B cell (primary cell): ENCODE measurements around the gene GATM. TPM values are rescaled to one million over a fixed set of nuclear protein-coding genes. Genes with fewer than 3 reads are reported as not detected.

Experiments used
- ATAC-seq: fragments of 200-7000 bp; cut with Tn5 transposase; one replicate; pipeline ENCODE4 v1.10.0; 2021; ENCODE audit warnings: low read depth, mild to moderate bottlenecking, moderate number of reproducible peaks, moderate library complexity
- CTCF ChIA-PET: fragments of 350-600 bp; sonication (Branson Sonifier 250); formaldehyde crosslinking; loops from one replicate; lab custom pipeline; 2021; ENCODE audit warnings: antibody characterized with exemption, inconsistent platforms; lab: Charles Lee
- POLR2A ChIA-PET: fragments of 350-600 bp; sonication (Branson Sonifier 250); formaldehyde crosslinking; loops from one replicate; lab custom pipeline; 2021; ENCODE audit warnings: antibody characterized with exemption; lab: Charles Lee
- DNase-seq: peaks from one replicate; pipeline ENCODE4 v3.0.0; 2013
- H2AFZ ChIP-seq: 2 replicates; pipeline ENCODE4 v1.6.1; 2012; ENCODE audit warnings: mild to moderate bottlenecking, low read depth, low read length; ENCODE audit not compliant: insufficient read depth, poor library complexity, severe bottlenecking
- H3K27ac ChIP-seq, 2 donors: 1 replicate in 1 of 2; 2 replicates in 1 of 2; pipeline ENCODE4 v1.5.1; 2012 to 2013; ENCODE audit warnings: low read length in 2 of 2, mild to moderate bottlenecking in 2 of 2, moderate library complexity in 1 of 2
- H3K27me3 ChIP-seq, 4 experiments: fragments of 200-600 bp in 1 of 4; sonication (generic) in 1 of 4; replicated peaks in 1 of 4; 1 replicate in 2 of 4; 2 replicates in 2 of 4; pipeline versions ENCODE4 v1.6.1 to v1.7.0; 2013 to 2016; ENCODE audit warnings: low read length in 3 of 4, mild to moderate bottlenecking in 2 of 4, mixed read lengths in 1 of 4, moderate library complexity in 1 of 4; ENCODE audit not compliant: insufficient read depth in 4 of 4, control insufficient read depth in 3 of 4; ENCODE audit errors: control extremely low read depth in 1 of 4
- H3K36me3 ChIP-seq, 2 experiments: replicated peaks in 1 of 2; 1 replicate in 1 of 2; 2 replicates in 1 of 2; pipeline versions ENCODE4 v1.6.1 to v1.7.1; 2013; ENCODE audit warnings: low read length in 1 of 2; ENCODE audit not compliant: insufficient read depth in 2 of 2, control insufficient read depth in 1 of 2; ENCODE audit errors: control extremely low read depth in 1 of 2, extremely low read depth in 1 of 2
- H3K4me1 ChIP-seq, 2 donors: fragments of 200-600 bp in 1 of 2; sonication (generic) in 1 of 2; 1 replicate in 1 of 2; 2 replicates in 1 of 2; pipeline versions ENCODE4 v1.5.1 to v1.6.1; 2013 to 2017; ENCODE audit warnings: low read length in 2 of 2; ENCODE audit not compliant: control insufficient read depth in 2 of 2, insufficient read depth in 2 of 2
- H3K4me2 ChIP-seq: replicated peaks from 2 replicates; pipeline ENCODE3; 2012; ENCODE audit warnings: mild to moderate bottlenecking, low read depth, low read length; ENCODE audit not compliant: poor library complexity, severe bottlenecking
- H3K4me3 ChIP-seq, 5 experiments: fragments of 200-600 bp in 1 of 5; sonication (generic) in 1 of 5; 1 replicate in 3 of 5; 2 replicates in 2 of 5; pipeline versions ENCODE4 v1.5.1 to v1.7.0; 2011 to 2016; ENCODE audit warnings: low read length in 4 of 5, mild to moderate bottlenecking in 4 of 5, low read depth in 2 of 5, control low read depth in 1 of 5, moderate library complexity in 1 of 5; ENCODE audit not compliant: insufficient read depth in 1 of 5; ENCODE audit errors: control extremely low read depth in 1 of 5, extremely low read depth in 1 of 5
- H3K79me2 ChIP-seq: fragments of 200-600 bp; sonication (generic); one replicate; pipeline ENCODE4 v1.6.0; 2016; ENCODE audit warnings: low read length; ENCODE audit not compliant: control insufficient read depth, insufficient read depth
- H3K9ac ChIP-seq: fragments of 200-600 bp; sonication (generic); 2 replicates; pipeline ENCODE4 v1.6.1; 2017; ENCODE audit warnings: mild to moderate bottlenecking, low read length, moderate library complexity
- H3K9me3 ChIP-seq, 3 donors: one replicate each; pipeline versions ENCODE4 v1.6.1 to v1.7.1; 2013; ENCODE audit warnings: low read length in 2 of 3; ENCODE audit not compliant: control insufficient read depth in 2 of 3, insufficient read depth in 1 of 3; ENCODE audit errors: control extremely low read depth in 1 of 3
- H4K20me1 ChIP-seq: 2 replicates; pipeline ENCODE4 v1.6.0; 2012; ENCODE audit warnings: mild to moderate bottlenecking, low read length; ENCODE audit not compliant: insufficient read depth, control insufficient read depth, poor library complexity, severe bottlenecking
- H3K27ac Mint-ChIP-seq: one replicate; pipeline ENCODE4 v1.8.0; 2021; ENCODE audit warnings: mixed read lengths
- H3K27me3 Mint-ChIP-seq: one replicate; pipeline ENCODE4 v1.8.0; 2021; ENCODE audit warnings: mixed read lengths
- H3K4me1 Mint-ChIP-seq: one replicate; pipeline ENCODE4 v1.8.0; 2021; ENCODE audit warnings: mixed read lengths
- H3K4me3 Mint-ChIP-seq: one replicate; pipeline ENCODE4 v1.8.0; 2021; ENCODE audit warnings: mixed read lengths
- H3K9me3 Mint-ChIP-seq: one replicate; pipeline ENCODE4 v1.8.0; 2022; ENCODE audit warnings: mixed read lengths; ENCODE audit not compliant: insufficient read depth
- CTCF ChIP-seq: fragments of 200-600 bp; IDR thresholded peaks from one replicate; pipeline ENCODE4 v1.8.0; 2022; ENCODE audit warnings: antibody characterized with exemption, mild to moderate bottlenecking
- EZH2 ChIP-seq: IDR thresholded peaks from 2 replicates; pipeline ENCODE4 v1.6.1; 2012; ENCODE audit warnings: borderline replicate concordance, low read depth, mild to moderate bottlenecking, moderate library complexity, low read length; ENCODE audit not compliant: insufficient read depth, poor library complexity, severe bottlenecking
- WGBS: methylation state at CpG from one replicate; pipeline ENCODE4 v1.1.5; 2013; ENCODE audit warnings: missing lambda C conversion rate; ENCODE audit not compliant: insufficient coverage; 5-methylcytosine and 5-hydroxymethylcytosine counted together
- intact Hi-C: fragments of 100-400 bp; cut with micrococcal nuclease; formaldehyde crosslinking; loops from one replicate; pipeline ENCODE4 v1.10.0; 2022
- polyA plus RNA-seq: library from polyadenylated mRNA; depleted of rRNA; stranded (reverse); fragments of >200 nt; gene quantifications from 2 replicates; pipeline ENCODE4 v1.2.3, GENCODE V29; 2012
- total RNA-seq, 2 donors: library from RNA; stranded (reverse); fragments of 120-200 nt in 1 of 2; gene quantifications; 1 replicate in 1 of 2; 2 replicates in 1 of 2; pipeline versions ENCODE4 v1.2.3 to v1.2.4, GENCODE V29; 2013 to 2022

Gene GATM
- total and polyA plus RNA-seq, 2 donors (not counting 1 experiment from before 2014, with no cell fraction given): 9.6 to 18.2 TPM

- 100% methylated on average over 1 of the region's 3 CpGs for WGBS
- no peak overlapping the region for H3K4me3 ChIP-seq
- no peaks in the 10 kb centered on the region for H3K27me3 ChIP-seq
- ChIA-PET CTCF (no interaction called here), POLR2A (no interaction called here)
- H3K9ac ChIP-seq: no peak overlapping the region
- H3K27ac ChIP-seq: no peak overlapping the region
- no peak overlapping the region for H3K4me2 ChIP-seq
- Mint-ChIP-seq H3K9me3 (no peaks in the 10 kb centered on the region), H3K4me1 (no peaks in the 10 kb centered on the region), H3K4me3 (no peak overlapping the region), H3K27ac (no peak overlapping the region), H3K27me3 (peaks cover 11% of the 10 kb centered on the region)
- H3K4me1 ChIP-seq: no peaks in the 10 kb centered on the region
- no peaks in the 10 kb centered on the region for H4K20me1 ChIP-seq
- H3K36me3 ChIP-seq: no peaks in the 10 kb centered on the region
- ATAC-seq: no peak
- H3K79me2 ChIP-seq: no peaks in the 10 kb centered on the region
- H2AFZ ChIP-seq: no peak overlapping the region
- no peak for DNase-seq
- intact Hi-C loops: no loop called here
- TF ChIP-seq CTCF: no peak
- no peak for TF ChIP-seq EZH2
- H3K9me3 ChIP-seq: no peaks in the 10 kb centered on the region
Measured at GRCh38 chr15:45340429-45340828, 37.9 kb downstream of the GATM start.

- DNase-seq: no peak
- no peaks in the 10 kb centered on the region for H3K4me1 ChIP-seq
- H3K4me3 Mint-ChIP-seq: no peak overlapping the region
Measured at GRCh38 chr15:45338417-45338816, 39.9 kb downstream of the GATM start.

More at GRCh38 chr15:45338417-45338816, 39.9 kb downstream of the GATM start:
- TF ChIP-seq CTCF: no peak
- no peak for TF ChIP-seq EZH2
- Histone ChIP-seq H2AFZ (no peak overlapping the region), H3K36me3 (no peaks in the 10 kb centered on the region), H3K27me3 (no peaks in the 10 kb centered on the region), H3K9ac (no peak overlapping the region), H3K9me3 (no peaks in the 10 kb centered on the region), H4K20me1 (no peaks in the 10 kb centered on the region), H3K79me2 (no peaks in the 10 kb centered on the region), H3K27ac (no peak overlapping the region), H3K4me2 (no peak overlapping the region), H3K4me3 (no peak overlapping the region)
- no peak for ATAC-seq
- CTCF ChIA-PET: interaction anchor here (1.1 kb wide), 1 partner anchor 10 kb away, joined by 3 read pairs; no protein-coding TSS in a partner anchor
- no peaks in the 10 kb centered on the region for H3K4me1 Mint-ChIP-seq
- intact Hi-C loops: no loop called here
- H3K27ac Mint-ChIP-seq: no peak overlapping the region
- peaks cover 8% of the 10 kb centered on the region for H3K27me3 Mint-ChIP-seq
- WGBS: 100% methylated on average over 1 of the region's 3 CpGs
- POLR2A ChIA-PET: interaction anchor here (0.7 kb wide), 1 partner anchor 59 kb away, joined by 9 read pairs; no protein-coding TSS in a partner anchor
- H3K9me3 Mint-ChIP-seq: no peaks in the 10 kb centered on the region
